KMS-11 (cell line): ENCODE measurements around the gene SMOC2.

Source experiments
- H2AFZ ChIP-seq: fragments of 200-600 bp; sonication (generic); 2 replicates; pipeline ENCODE4 v1.6.1; 2016; ENCODE audit warnings: antibody characterized with exemption, mixed run types, low read depth
- H3K27ac ChIP-seq: fragments of 200-600 bp; sonication (generic); 2 replicates; pipeline ENCODE4 v1.6.1; 2016; ENCODE audit warnings: mild to moderate bottlenecking, mixed run types
- H3K27me3 ChIP-seq: fragments of 200-600 bp; sonication (generic); 2 replicates; pipeline ENCODE4 v1.6.1; 2017; ENCODE audit warnings: mild to moderate bottlenecking, low read depth, mixed run types, moderate library complexity; ENCODE audit not compliant: insufficient read depth
- H3K36me3 ChIP-seq: fragments of 200-600 bp; sonication (generic); 2 replicates; pipeline ENCODE4 v1.6.1; 2017; ENCODE audit warnings: mild to moderate bottlenecking, mixed run types; ENCODE audit not compliant: insufficient read depth
- H3K4me1 ChIP-seq: fragments of 200-600 bp; sonication (generic); 2 replicates; pipeline ENCODE4 v1.6.1; 2016; ENCODE audit warnings: mild to moderate bottlenecking, low read depth, mixed run types; ENCODE audit not compliant: poor library complexity, severe bottlenecking
- H3K4me2 ChIP-seq: fragments of 200-600 bp; sonication (generic); 2 replicates; pipeline ENCODE4 v1.7.0; 2016; ENCODE audit warnings: mild to moderate bottlenecking, mixed run types
- H3K4me3 ChIP-seq: fragments of 200-600 bp; sonication (generic); IDR thresholded peaks from 2 replicates; pipeline ENCODE4 v1.6.1; 2017; ENCODE audit warnings: low read depth, low read length, mixed read lengths; ENCODE audit not compliant: insufficient read depth
- H3K79me2 ChIP-seq: fragments of 200-600 bp; sonication (generic); 2 replicates; pipeline ENCODE4 v1.6.1; 2016; ENCODE audit warnings: low read depth, mixed run types; ENCODE audit not compliant: insufficient read depth
- H3K9ac ChIP-seq: fragments of 200-600 bp; sonication (generic); 2 replicates; pipeline ENCODE4 v1.6.1; 2016; ENCODE audit warnings: mild to moderate bottlenecking, mixed run types
- H4K20me1 ChIP-seq: fragments of 200-600 bp; sonication (generic); 2 replicates; pipeline ENCODE4 v1.6.1; 2016; ENCODE audit warnings: mild to moderate bottlenecking, mixed run types; ENCODE audit not compliant: insufficient read depth
- TF ChIP-seq, protein P1 (sequence below): fragments of 200-600 bp; sonication (generic); conservative IDR thresholded peaks from 2 replicates; pipeline ENCODE4 v1.6.1; 2017; ENCODE audit warnings: low read depth, mild to moderate bottlenecking, antibody characterized with exemption, low read length, moderate library complexity, mixed read lengths

Gene SMOC2

DNA sequence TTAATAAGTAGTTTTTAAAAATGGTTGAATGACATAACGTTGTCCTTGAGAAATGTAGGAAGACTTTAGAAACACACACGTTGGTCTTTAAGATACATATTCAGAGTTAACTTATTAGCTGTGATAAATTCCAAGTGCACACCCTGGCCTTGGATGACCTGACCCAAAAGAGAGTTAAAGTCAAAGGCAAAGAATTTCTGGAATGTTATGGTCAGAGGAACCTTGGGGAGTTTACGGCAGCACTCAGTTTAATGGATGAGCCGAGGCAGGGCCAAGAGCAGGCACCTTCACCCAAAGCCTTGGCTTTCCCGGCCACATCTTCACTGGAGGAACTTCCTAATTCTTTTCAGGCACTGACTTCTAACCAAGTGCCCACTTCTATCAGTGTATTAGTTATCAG is 200.5 kb downstream of the SMOC2 start:
- TF ChIP-seq, protein P1, sequence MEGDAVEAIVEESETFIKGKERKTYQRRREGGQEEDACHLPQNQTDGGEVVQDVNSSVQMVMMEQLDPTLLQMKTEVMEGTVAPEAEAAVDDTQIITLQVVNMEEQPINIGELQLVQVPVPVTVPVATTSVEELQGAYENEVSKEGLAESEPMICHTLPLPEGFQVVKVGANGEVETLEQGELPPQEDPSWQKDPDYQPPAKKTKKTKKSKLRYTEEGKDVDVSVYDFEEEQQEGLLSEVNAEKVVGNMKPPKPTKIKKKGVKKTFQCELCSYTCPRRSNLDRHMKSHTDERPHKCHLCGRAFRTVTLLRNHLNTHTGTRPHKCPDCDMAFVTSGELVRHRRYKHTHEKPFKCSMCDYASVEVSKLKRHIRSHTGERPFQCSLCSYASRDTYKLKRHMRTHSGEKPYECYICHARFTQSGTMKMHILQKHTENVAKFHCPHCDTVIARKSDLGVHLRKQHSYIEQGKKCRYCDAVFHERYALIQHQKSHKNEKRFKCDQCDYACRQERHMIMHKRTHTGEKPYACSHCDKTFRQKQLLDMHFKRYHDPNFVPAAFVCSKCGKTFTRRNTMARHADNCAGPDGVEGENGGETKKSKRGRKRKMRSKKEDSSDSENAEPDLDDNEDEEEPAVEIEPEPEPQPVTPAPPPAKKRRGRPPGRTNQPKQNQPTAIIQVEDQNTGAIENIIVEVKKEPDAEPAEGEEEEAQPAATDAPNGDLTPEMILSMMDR = no peak
- Histone ChIP-seq H3K27me3 (no peaks in the 10 kb centered on the region), H4K20me1 (no peaks in the 10 kb centered on the region), H3K36me3 (no peaks in the 10 kb centered on the region), H3K9ac (no peak overlapping the region), H3K4me3 (no peak overlapping the region), H2AFZ (no peak overlapping the region), H3K4me1 (no peaks in the 10 kb centered on the region), H3K79me2 (no peaks in the 10 kb centered on the region), H3K27ac (no peak overlapping the region), H3K4me2 (no peak overlapping the region)

DNA sequence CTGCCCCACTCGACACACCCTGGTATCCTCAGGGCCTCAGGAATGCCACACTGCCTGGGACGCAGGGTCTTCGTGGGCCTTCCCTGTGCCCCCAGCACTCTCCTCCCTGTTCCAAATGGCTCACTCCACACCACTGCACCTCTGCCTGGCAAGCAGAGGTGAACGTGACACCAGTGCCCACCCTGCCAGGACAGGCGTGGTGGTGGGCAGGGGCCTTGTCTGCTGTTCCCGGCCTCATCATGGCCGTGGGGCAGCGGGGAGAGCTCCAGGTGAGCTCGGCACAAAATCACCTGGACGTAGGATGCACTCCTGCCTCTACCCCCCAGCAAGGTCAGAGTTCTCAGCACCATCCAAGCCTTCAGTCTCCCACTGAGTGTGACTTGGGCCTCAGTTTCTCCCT is 202.4 kb downstream of the SMOC2 start:
- H3K4me2 ChIP-seq = no peak overlapping the region
- no peaks in the 10 kb centered on the region for H4K20me1 ChIP-seq
- H3K4me1 ChIP-seq = no peaks in the 10 kb centered on the region
- H3K4me3 ChIP-seq = no peak overlapping the region
- no peak overlapping the region for H2AFZ ChIP-seq
- no peaks in the 10 kb centered on the region for H3K36me3 ChIP-seq
- no peaks in the 10 kb centered on the region for H3K27me3 ChIP-seq
- TF ChIP-seq, protein P1 = no peak
- H3K27ac ChIP-seq = no peak overlapping the region
- no peaks in the 10 kb centered on the region for H3K79me2 ChIP-seq
- no peak overlapping the region for H3K9ac ChIP-seq

DNA sequence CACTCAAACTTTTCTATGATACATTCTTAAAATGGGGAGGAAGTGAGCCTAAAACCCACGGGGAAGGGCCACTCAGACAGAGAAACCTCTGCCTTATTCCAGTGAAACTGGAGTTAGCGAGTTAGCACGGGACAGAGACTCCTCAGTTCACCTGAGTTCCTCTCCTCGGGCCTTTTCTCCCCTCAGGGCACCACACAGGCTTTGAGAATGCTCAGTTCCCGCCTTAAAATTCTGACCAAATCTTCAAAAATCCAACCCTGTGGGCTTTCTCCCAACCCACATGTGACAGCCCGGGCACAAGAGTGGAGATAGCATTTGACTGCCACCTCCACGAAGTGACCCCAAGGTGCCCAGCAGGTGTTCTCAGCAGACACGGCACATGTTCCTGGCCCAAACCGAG is 204.3 kb downstream of the SMOC2 start:
- Histone ChIP-seq H3K27me3 (no peaks in the 10 kb centered on the region), H3K4me1 (no peaks in the 10 kb centered on the region), H3K27ac (no peak overlapping the region), H4K20me1 (no peaks in the 10 kb centered on the region), H3K36me3 (no peaks in the 10 kb centered on the region), H3K9ac (no peak overlapping the region), H3K4me3 (no peak overlapping the region), H3K79me2 (no peaks in the 10 kb centered on the region), H3K4me2 (no peak overlapping the region), H2AFZ (no peak overlapping the region)
- TF ChIP-seq, protein P1 = no peak

DNA sequence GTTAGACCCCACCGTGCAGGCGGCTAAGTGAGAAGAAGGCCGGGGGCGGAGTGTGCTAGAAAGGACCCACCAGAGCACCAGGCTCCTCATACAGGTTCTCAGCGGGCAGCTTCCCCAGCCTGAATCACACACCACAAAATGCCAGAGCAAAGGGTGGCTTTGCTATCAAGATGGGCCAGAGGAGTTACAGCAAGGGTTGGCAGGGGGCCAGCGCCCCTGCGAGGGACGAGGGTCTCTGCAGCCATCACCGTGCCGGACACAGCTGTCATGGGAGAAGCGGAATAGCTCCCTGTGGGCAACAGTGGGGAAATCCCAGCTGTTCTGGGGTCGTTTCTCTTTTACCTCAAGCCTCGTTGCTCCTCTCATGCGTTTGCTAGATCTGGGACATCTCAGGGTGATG is 206.3 kb downstream of the SMOC2 start:
- Histone ChIP-seq H3K9ac (no peak overlapping the region), H3K4me3 (no peak overlapping the region), H3K36me3 (no peaks in the 10 kb centered on the region), H3K27me3 (no peaks in the 10 kb centered on the region), H4K20me1 (no peaks in the 10 kb centered on the region), H2AFZ (no peak overlapping the region), H3K4me2 (no peak overlapping the region), H3K79me2 (no peaks in the 10 kb centered on the region), H3K27ac (no peak overlapping the region), H3K4me1 (no peaks in the 10 kb centered on the region)
- TF ChIP-seq, protein P1 = no peak
